T-helper 1 cell treated with Interleukin-12 subunit alpha and Interleukin-12 subunit beta and Interleukin-4 antibody, amounts not matched to agents 30 ng/mL and 1 ng/mL, for 36 hours (primary cell): ENCODE results near the gene ISG20. TPM values are rescaled to one million over a fixed set of nuclear protein-coding genes. Genes with fewer than 3 reads are reported as not detected.

Source experiments
- intact Hi-C: fragments of 100-400 bp; cut with micrococcal nuclease; formaldehyde crosslinking; loops from one replicate; pipeline ENCODE4 v1.15.1; 2024
- total RNA-seq: library from RNA; stranded (reverse); gene quantifications from 2 replicates; pipeline ENCODE4 v1.2.3, GENCODE V29; 2022

Gene ISG20
- total RNA-seq, 1 donor from 2014 or later = 122 TPM

DNA sequence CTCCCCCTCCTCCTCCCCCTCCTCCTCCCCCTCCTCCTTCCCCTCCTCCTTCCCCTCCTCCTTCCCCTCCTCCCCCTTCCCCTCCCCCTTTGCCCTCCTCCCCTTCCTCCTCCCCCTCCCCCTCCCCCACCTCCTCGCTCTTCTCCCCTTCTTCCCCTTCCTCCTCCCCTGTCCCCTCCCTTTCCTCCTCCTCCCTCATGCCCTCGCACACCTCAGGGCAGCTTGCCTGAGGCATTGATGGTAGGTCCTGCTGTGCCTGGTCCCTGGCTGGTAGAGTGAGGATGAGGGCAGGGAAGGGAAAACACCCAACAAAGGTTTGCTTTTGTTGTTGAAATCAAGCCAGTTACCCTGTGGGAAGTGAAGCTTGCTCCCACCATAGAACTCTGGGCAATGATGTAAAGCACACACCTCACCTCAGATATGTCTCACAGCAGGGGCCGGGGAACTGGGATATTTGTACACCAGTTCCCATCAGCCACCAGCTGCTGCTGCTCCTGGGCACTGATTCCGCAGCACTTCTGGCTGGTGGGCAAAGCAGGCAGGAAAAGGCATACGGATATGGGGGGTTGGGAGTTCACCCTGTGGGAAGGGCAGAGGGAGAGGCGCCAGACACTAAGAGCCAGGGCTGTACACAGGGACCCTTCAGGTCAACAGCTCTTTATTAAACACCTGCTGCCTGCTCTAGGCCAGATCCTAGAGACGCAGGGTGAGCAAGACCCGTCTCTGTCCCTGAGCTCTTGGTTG lies 13.8 kb downstream of the ISG20 start:
- intact Hi-C loops = no loop called here

DNA sequence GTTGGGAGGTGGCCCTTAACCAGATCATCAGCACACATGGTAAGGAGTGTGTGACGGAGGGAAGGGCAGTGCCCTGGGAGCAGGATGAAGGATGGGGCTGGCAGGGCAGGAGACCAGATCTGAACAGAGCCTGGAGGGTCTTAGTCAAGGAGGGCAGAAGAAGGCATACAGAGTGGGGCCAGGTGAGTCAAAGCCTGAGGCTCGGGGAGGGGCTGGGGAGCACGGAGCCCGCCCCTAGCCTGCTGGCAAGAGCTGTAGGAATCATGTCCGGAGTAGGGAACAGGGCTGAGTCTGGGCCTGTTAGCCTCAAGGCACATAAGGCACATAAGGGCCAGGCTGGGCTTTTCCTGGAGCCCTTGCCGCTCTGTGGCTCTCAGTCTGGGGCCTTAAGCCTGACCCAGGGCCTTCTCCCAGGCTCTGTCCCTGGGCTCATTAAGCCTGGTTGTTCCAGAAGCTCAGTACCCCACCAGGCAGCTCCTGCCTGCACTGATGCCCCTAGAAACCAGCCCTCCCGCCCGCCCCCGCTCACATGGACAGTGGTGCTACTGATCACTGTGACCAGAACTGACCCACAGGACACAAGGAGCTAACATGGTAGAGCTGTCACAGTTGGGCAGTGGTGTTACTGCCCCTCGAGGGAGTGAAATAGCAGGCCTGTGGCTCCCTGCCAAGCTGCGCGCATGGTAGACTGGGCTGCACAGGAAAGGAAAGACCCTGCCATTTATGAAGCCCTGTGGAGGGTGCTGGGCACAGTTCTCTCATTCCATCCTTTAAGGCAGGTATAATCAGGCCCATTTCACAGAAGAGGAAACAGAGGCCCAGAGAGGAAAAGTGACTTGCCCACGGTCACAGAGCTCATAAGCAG lies 14.6 kb downstream of the ISG20 start:
- intact Hi-C loops = no loop called here

DNA sequence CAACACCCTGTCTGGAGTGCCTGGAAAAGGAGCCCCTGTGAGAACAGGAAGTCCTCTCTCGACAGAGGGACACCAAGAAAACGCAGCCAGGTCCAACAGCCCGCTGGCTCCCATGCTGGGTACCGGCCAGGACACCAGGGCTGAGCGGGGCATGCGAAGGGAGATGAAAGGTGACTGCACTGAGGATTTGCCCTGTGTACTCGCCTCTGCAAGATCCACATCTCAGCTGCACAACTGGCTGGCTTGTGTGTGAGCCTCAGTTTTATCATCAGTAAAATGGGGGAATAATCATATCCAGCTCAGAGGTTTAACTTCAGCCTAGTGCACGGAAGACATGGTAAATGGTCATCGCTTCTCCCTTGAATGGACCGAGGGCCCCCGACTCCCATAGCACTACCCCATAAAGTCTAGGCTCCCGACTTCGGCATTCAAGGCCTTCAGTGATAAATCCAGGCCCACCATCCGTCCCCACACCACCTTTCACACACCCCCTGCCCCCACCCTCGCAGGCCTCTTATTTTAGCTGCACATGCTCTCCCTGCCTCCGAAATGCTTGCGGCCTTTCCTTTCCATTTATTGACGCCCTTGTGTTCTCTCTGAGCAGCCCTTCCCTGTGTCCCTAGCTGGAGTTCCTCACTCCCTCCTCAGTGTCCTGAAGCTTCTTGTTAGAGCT lies 15.8 kb downstream of the ISG20 start:
- intact Hi-C loops = no loop called here

DNA sequence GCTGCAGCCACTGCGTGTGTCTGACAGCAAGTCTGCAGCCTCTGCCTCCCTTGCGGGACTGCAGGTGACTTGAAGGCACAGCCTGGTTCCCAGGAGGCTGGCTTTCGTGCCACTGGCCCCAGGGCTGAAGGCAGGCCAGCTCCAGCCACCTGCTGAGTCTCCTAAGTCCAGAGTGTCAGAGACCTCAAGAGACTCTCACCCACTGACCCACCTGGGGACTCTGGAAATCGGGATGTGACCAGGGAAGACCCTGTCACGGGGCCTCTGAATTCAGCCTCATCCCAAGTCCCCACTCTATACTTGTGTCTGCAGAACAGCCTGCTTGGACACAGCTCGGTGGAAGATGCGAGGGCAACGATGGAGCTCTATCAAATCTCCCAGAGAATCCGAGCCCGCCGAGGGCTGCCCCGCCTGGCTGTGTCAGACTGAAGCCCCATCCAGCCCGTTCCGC lies 16.3 kb downstream of the ISG20 start:
- intact Hi-C loops = no loop called here

GRCh38 chr15:88655800-88656488 lies 17.1 kb downstream of the ISG20 start:
- intact Hi-C loops = no loop called here

DNA sequence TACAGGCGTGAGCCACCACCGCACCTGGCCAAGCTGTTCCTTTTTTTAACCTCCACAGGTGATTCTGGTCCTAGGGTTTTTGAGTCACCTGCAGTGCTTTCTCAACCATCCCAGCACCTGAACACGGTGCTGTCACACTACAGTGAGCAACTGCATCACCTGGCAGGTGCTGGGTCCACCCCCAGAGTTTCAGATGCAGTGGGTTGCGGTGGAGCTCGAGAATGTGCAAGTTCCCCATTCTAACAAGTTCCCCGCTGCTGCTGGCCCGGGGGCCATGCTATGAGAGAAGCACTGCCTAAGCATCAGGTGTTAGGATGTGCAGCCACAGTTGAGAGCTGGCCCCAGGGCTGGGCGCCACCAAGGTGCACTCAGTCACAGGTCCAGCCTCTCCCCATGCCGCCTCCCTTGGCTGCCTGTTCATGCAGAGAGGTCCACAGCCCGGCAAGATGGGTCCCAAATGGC lies 18.0 kb downstream of the ISG20 start:
- intact Hi-C loops = no loop called here

DNA sequence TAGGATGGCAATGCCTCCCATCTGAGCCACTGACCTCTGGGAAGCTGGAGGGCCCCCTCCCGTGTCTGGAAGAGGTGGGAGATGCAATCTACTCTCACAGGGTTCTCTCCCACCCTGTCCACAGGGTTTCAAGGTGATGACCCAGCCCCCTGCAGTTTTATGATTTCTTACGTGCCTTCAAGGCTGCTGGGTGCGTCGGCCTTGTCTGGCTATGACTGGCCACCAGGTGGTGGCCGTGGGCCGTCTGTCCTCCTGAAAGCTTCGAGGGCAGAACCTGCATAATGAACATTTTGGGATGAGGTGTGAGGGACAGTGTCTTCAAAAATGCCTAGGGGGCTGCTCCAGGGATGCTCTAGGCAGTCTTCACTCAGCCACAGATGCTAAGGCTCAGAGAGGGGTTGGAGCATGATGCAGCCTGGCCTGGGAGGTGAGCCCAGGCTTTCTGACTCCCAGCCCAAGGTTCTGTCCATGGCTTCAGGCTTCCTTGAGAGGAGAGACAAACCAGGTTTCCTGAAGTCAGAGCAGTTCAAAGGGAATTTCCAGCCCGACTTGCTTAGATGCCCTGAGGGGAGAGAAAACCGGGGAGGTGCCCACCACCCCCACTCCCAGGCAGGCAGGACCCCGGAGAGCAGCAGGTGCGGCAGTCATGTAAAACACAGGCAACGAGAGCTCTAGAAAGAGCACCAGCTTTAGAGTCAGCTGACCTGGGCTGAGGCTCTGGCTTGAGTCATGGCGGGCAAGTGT lies 18.7 kb downstream of the ISG20 start:
- intact Hi-C loops = no loop called here

DNA sequence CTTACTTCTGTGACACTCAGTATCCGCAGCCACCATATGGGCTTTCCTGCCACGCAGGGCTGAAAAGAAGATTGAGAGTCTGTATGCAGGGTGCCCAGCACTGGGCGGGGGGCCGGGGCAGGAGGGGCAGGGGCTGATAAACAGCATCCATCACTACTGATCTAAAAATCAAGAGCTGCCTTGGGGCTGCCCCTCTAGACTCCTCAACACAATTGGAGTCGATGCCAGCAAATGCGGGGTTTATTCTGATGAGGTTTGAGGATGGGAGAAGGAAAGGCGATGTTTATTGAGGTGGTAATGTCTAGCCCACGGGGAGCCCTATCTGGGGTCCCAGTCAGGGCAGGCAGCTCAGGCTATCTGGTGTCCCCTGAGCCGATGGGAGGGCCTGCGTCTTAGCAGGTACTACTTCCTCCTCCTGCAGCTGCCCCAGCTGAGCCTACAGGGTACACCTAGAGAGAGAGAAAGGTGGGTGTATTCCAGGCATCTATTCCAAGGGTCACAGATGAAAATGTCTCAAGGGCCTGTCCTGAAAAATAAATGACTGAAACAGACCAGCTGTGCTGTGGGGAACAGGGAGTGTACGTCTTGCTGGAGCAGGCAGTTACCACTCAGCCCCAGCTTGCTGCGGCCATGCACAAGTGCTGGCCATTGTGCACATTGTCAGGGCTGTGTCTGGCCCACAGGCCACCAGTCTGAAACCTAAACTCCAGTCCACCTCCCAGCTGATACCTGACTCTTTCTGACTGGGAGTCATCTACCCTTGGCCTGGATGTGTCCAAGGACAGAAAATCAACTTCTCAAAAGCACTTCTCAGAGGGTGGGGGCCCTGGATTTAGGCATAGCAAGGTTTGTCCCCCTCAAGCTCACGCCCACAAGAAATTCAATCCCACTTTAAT lies 19.5 kb downstream of the ISG20 start:
- intact Hi-C loops = no loop called here

DNA sequence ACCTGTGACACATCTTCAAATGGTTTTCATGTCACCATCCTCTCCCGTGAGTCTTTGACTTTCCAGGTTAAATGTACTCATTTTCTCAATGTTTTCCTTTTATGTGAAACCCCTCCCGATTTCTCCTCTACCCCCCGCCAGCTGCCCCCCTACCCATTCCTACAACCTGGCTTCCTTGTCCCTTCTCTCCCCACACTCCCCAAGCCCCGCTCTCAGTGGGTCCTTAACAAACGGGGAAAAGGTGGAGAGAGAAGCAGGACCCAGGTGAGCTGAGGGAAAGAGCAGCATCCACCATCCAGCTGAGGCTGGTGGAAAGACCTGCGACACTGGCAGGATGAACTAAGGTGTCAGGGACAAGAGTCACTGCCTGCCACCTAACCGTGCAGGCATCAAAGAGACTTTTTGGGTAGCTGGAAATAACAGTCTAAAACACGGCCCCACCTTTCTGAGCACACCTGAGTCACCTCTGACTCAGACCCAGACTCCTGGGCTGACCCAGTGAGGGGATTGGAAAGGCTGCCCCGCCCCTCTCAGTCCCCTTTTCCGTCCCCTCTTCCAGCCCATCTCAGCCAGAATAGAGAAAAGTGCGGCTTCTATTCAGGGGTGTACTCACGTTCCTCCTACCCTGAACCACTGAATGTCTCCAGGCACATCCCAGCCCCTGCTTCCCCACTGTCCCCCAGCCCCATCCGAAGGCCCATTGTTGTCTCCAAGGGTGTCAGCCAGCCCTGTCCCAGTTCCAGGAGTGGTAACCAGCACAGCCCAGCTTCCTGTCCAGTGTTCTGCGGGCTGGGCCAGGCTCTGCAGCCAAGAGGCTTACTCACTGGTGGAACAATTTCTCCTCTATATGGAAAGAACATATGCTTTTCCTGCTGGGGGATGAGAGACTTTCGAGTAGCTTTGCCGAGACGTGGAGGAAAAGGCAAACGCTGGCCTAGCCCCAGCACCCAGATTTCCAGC lies 20.4 kb downstream of the ISG20 start:
- intact Hi-C loops = no loop called here

DNA sequence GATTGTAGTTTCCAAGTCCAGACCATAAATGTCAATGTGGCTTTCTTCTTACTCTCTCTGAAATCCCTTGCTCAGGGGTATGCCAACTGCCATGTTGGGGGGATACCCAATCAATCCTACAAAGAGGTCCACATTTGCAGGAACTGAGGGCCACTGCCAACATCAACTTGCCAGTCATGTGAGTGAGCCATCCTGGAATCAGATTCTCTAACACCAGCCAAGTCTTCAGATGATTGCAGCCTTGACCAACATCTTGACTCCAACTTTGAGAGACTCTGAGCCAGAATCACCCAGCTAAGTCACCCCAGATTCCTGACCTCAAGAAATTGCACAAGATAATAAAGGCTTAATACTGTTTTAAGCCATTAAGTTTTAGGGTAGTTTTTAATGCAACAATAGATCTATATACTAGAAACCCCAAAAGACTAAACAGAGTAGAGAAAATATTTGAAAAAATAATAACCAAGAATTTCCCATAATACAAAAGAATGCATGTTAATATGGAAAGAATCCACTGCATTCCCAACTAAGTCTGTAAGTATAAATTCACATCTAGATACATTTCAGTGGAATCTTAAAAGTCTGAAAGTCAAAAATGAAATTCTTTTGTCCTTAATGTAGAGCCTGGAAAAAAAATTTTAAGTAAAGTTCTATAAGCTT lies 22.4 kb downstream of the ISG20 start:
- intact Hi-C loops = loop anchor here (10.0 kb wide), 1 partner anchor 416 kb away; no protein-coding TSS in a partner anchor

DNA sequence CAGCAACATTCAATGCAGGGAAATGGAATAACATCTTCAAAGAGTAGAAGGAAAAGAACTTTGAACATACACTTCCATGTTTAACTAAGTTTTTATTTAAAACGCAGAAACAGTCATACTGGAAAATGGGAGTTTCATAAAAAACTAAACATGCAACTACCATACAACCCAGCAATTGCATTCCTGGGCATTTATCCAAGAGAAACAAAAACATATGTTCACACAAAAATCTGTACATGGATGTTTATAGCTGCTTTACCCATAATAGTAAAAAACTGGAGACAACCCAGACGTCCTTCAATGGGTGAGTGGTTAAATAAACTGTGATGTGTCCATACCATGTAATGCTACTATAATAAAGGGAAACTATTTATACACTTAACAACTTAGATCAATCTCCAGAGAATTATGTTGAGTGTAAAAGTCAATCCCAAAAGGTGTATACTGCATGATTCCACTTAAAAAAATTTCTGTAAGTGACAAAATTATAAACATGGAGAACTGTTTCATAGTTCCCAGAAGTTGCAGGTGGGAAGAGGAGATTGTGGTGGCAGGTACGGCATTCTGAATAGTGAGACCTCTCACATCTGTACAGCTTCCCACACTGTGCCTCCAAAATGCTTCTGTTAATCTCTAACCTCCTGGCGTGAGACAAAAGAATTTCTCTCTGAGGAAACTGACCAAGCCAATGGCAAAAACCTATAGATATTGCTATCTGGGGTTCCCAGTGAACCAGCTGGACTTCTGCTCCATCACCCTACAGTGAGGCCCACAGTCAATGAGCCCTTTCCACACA lies 23.1 kb downstream of the ISG20 start:
- intact Hi-C loops = loop anchor here (10.0 kb wide), 1 partner anchor 417 kb away; no protein-coding TSS in a partner anchor

DNA sequence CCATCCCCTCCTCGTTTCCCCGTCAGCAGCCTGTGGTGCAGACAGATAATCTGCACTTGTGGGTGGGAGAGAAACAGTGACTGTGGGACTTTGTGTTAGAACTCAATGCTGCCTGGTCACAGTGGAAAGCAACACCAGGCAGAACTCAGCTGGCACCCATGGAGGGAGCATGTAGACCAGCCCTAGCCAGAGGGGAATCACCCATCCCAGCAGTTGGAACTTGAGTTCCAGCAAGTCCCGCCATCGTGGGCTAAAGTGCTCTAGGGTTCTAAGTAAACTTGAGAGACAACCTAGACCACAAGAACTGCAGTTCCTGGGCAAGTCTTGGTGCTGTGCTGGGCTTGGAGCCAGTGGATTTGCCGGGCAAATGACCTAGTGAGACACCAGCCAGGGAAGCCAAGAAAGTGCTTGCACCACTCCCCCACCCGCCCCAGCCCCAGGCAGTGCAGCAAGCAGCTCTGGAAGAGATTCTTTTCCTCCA lies 24.4 kb downstream of the ISG20 start:
- intact Hi-C loops = loop anchor here (10.0 kb wide), 1 partner anchor 418 kb away; no protein-coding TSS in a partner anchor

DNA sequence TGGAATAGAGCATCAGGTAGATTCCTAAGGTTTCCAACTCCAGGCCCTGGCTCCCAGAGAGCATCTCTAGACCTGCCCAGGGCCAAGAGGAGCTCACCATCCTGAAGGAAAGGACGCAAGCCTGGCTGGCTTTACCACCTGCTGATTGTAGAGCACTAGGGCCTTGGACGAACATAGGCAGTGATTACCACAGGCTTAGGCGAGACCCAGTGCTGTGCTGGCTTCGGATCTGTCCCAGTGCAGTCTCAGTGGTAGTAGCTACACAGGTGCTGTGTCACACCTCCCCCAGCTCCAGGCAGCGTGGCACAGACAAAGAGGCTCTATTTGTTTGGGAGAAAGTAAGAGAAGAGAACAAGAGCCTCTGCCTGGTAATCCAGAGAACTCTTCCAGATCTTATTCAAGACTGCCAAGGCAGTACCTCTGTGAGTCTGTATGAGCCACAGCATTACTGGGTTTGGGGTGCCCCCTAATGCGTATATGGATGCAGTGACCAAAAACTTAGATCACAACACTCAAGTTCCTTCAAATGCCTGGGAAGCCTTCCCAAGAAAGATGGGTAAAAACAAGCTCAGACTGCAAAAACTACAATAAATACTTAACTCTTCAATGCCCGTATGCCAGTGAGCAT lies 25.4 kb downstream of the ISG20 start:
- intact Hi-C loops = loop anchor here (1.0 to 10.0 kb wide), 3 partner anchors 40 to 419 kb away; no protein-coding TSS in a partner anchor

GRCh38 chr15:88674661-88675060 lies 35.8 kb downstream of the ISG20 start:
- intact Hi-C loops = no loop called here

- intact Hi-C loops = no loop called here
These were observed 39.9 kb downstream of the ISG20 start for GRCh38 chr15:88678755-88679154.
